NCI-H2107 treated with DMSO at 0.1 percent for 48 hours (cell line): Measurements from ENCODE around the gene IL2RA.
"Not testable (repeated sequence)": the region's sequence is repeated elsewhere in the genome, so short reads cannot be mapped to it uniquely, and the experiment has no call there.

Source experiments
- DNase-seq: peaks from one replicate; lab custom pipeline; 2025; ENCODE audit not compliant: unreplicated experiment; lab: John Stamatoyannopoulos, UW

IL2RA gene

GRCh38 chr10:5963591-5963990 is 98.6 kb downstream of the IL2RA start:
- DNase-seq: no peak

DNA sequence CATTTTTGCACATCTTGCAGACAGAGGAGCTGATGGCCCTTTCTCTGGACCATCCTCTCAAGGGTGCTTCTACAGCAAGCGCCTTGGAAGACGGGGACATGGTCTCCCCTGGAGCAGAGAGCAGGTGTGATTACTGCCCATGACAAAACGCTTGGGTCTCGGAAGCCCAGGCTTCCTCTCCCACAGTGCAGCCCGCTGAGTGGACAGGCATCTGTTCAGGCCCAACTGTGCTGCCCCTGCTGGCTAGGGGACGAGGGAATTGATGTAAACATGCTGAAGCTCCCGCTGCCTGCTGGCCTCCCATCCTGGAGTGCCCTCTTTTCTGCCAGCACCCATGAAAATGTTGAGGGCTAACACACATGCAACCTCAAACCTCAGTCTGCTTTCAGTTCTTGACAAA is 99.1 kb downstream of the IL2RA start:
- no peak for DNase-seq

- DNase-seq: not testable (repeated sequence)
These were observed 99.7 kb downstream of the IL2RA start for GRCh38 chr10:5962358-5962940.

DNA sequence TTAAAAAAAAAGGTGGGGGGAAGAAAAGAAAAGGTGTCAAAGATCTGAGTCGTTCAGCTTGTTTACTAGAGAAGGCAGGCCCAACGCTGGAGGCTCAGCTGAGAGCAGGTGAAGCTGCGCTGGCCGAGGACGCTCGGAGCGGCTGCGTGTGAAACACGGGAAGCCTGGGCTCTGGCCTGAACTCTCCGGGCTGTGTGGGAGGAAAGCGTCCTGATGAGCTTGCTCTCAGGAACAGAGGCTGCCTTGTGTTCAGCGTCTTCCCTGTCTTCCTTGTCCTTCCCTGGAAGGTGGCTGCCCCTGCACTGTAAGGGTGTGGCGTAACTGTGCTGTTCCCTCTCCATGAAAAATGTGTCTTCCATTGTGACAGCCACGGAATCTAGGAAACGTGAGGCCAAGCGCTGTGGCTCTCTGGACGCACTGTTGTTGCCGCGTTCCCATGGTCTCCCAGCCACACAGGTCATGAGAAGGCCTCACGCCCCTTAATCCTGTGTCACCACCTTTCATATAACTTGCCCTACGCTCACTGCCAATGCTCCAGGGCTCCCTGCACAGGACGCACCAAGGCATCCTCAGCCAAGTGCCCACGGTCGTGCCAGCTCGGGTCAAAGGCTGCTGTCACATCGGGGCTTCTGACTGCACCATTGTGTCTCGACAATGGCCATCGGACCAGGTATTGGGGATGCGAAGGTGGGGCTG is 100.6 kb downstream of the IL2RA start:
- DNase-seq: no peak

DNA sequence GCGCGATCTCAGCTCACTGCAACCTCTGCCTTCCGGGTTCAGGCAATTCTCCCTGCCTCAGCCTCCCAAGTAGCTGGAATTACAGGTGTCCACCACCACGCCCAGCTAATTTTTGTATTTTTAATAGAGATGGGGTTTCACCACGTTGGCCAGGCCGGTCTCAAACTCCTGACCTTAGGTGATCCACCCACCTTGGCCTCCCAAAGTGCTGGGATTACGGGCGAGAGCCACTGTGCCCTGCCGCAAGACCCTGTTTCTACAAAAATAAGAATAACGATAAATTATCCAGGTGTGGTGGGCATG is 101.2 kb downstream of the IL2RA start:
- not testable (repeated sequence) for DNase-seq
